K562 (cell line): ENCODE measurements around the gene ZMYND8. TPM values are rescaled to one million over a fixed set of nuclear protein-coding genes. Genes with fewer than 3 reads are reported as not detected.
A peak's percentile ranks its signal among the peaks of the same experiment; 100 is the strongest.

Experiments
- ATAC-seq: fragments of 200-7000 bp; cut with Tn5 transposase; 3 replicates; pipeline ENCODE4 v1.9.1; 2020; ENCODE audit warnings: moderate library complexity
- BruUV-seq: library from RNA; stranded (reverse); fragments of 400-500 nt; replicated peaks from 2 replicates; lab custom pipeline; 2021; lab: Mats Ljungman, UMichigan
- CTCF ChIA-PET: fragments of 300-600 bp; formaldehyde crosslinking; extraction: SDS; loops from one replicate; lab custom pipeline; 2021; ENCODE audit warnings: low intra/inter-chr PET ratio; lab: Yijun Ruan, JAX
- POLR2A ChIA-PET: fragments of 300-600, 350-650 bp; sonication (Branson Sonifier 250); formaldehyde crosslinking; extraction: SDS; loops from one replicate; lab custom pipeline; 2021; ENCODE audit warnings: antibody characterized with exemption, inconsistent platforms; lab: Yijun Ruan, JAX
- DNase-seq, 4 experiments: peaks; one replicate each; pipeline versions ENCODE4 v3.0.0 to v3.0.0-alpha.2; 2011 to 2018; ENCODE audit warnings: low spot score in 3 of 4, mixed read lengths in 3 of 4; ENCODE audit errors: extremely low read depth in 1 of 4
- FAIRE-seq: peaks from 2 replicates; lab custom pipeline; 2011; peaks lifted over from hg19 to GRCh38; lab: Jason Lieb, UNC
- H2AFZ ChIP-seq: 2 replicates; pipeline ENCODE4 v1.6.0; 2011; ENCODE audit warnings: low read depth, low read length, control low read depth, inconsistent platforms
- H3K27ac ChIP-seq: fragments of 200-600 bp; 3 replicates; pipeline ENCODE4 v1.8.0; 2011; ENCODE audit warnings: low read depth, mild to moderate bottlenecking, control low read depth, inconsistent platforms, low read length, moderate library complexity, mixed read lengths; ENCODE audit errors: extremely low read depth
- H3K27me3 ChIP-seq, 2 experiments: fragments of 300-600 bp in 1 of 2; 2 replicates in 1 of 2; 3 replicates in 1 of 2; pipeline versions ENCODE4 v1.6.0 to v1.8.0; 2011; ENCODE audit warnings: inconsistent platforms in 2 of 2, low read length in 2 of 2, mild to moderate bottlenecking in 1 of 2, mixed read lengths in 1 of 2, moderate library complexity in 1 of 2; ENCODE audit not compliant: control insufficient read depth in 2 of 2, insufficient read depth in 2 of 2
- H3K36me3 ChIP-seq: fragments of 300-600 bp; 3 replicates; pipeline ENCODE4 v1.8.0; 2011; ENCODE audit warnings: mild to moderate bottlenecking, low read length, inconsistent platforms; ENCODE audit not compliant: control insufficient read depth, insufficient read depth
- H3K4me1 ChIP-seq, 2 experiments: fragments of 200-600 bp in 1 of 2; replicated peaks in 1 of 2; 2 replicates in 1 of 2; 3 replicates in 1 of 2; pipeline versions ENCODE4 v1.5.1 to v1.8.0; 2011; ENCODE audit warnings: inconsistent platforms in 2 of 2, low read length in 2 of 2, mild to moderate bottlenecking in 1 of 2, mixed read lengths in 1 of 2, moderate library complexity in 1 of 2; ENCODE audit not compliant: control insufficient read depth in 2 of 2, insufficient read depth in 2 of 2
- H3K4me2 ChIP-seq: 2 replicates; pipeline ENCODE4 v1.6.1; 2011; ENCODE audit warnings: low read length, control low read depth, inconsistent platforms, mixed read lengths; ENCODE audit not compliant: insufficient read depth
- H3K4me3 ChIP-seq: fragments of 200-600 bp; sonication (generic), shearing (Covaris generic); 2 replicates; pipeline ENCODE4 v1.5.1; 2016; ENCODE audit warnings: control low read depth, inconsistent platforms
- H3K79me2 ChIP-seq: fragments of 200-600 bp; 3 replicates; pipeline ENCODE4 v1.8.0; 2011; ENCODE audit warnings: low read length, inconsistent platforms; ENCODE audit not compliant: control insufficient read depth, insufficient read depth
- H3K9ac ChIP-seq, 2 experiments: 2 replicates each; pipeline versions ENCODE4 v1.6.0 to v1.6.1; 2011; ENCODE audit warnings: low read depth in 2 of 2, low read length in 2 of 2, control low read depth in 1 of 2, inconsistent platforms in 1 of 2, mild to moderate bottlenecking in 1 of 2, mixed read lengths in 1 of 2; ENCODE audit not compliant: insufficient read depth in 1 of 2
- H3K9me1 ChIP-seq: one replicate; pipeline ENCODE4 v1.6.0; 2011; ENCODE audit warnings: inconsistent platforms, mild to moderate bottlenecking, low read length, moderate library complexity; ENCODE audit not compliant: control insufficient read depth, insufficient read depth
- H3K9me3 ChIP-seq: replicated peaks from 2 replicates; pipeline ENCODE4 v1.5.1; 2011; ENCODE audit warnings: low read depth, low read length, inconsistent platforms; ENCODE audit not compliant: control insufficient read depth, insufficient read depth
- H4K20me1 ChIP-seq: replicated peaks from 2 replicates; pipeline ENCODE4 v1.6.1; 2011; ENCODE audit warnings: low read length, inconsistent platforms, mixed read lengths; ENCODE audit not compliant: control insufficient read depth, insufficient read depth
- EWSR1 ChIP-seq: fragments of 450-650 bp; IDR thresholded peaks from 2 replicates; pipeline ENCODE4 v1.6.1; 2018; ENCODE audit warnings: borderline replicate concordance, mild to moderate bottlenecking, low read depth, moderate library complexity; ENCODE audit not compliant: partially characterized antibody
- HDAC6 ChIP-seq: IDR thresholded peaks from 2 replicates; pipeline ENCODE4 v1.6.1; 2012; ENCODE audit warnings: low read depth, mild to moderate bottlenecking, control low read depth, inconsistent platforms, low read length, moderate library complexity
- NR2C1 ChIP-seq, 2 experiments: fragments of 450-650 bp; IDR thresholded peaks; 2 replicates each; pipeline ENCODE4 v1.6.1; 2017; ENCODE audit warnings: mild to moderate bottlenecking in 2 of 2, antibody characterized with exemption in 1 of 2, inconsistent platforms in 1 of 2, missing compliant biosample characterization in 1 of 2, missing genetic modification characterization in 1 of 2
- POLR2B ChIP-seq: fragments of 450-650 bp; IDR thresholded peaks from 2 replicates; pipeline ENCODE4 v1.6.1; 2018; ENCODE audit warnings: low read depth; ENCODE audit not compliant: partially characterized antibody
- RBFOX2 ChIP-seq: fragments of 200-400 bp; formaldehyde crosslinking; IDR thresholded peaks from 2 replicates; pipeline ENCODE4 v1.6.1; 2017; ENCODE audit warnings: low read depth, mild to moderate bottlenecking, low read length, moderate library complexity
- ZBTB11 ChIP-seq, 3 experiments: fragments of 200-800 bp in 1 of 3; fragments of 250-450 bp in 1 of 3; fragments of 450-650 bp in 1 of 3; sonication (Bioruptor Pico) in 1 of 3; sonication (Bioruptor generic) in 1 of 3; formaldehyde crosslinking in 1 of 3; IDR thresholded peaks; 2 replicates each; pipeline versions ENCODE4 v1.6.1 to v1.8.0; 2016 to 2022; ENCODE audit warnings: mild to moderate bottlenecking in 2 of 3, missing genetic modification characterization in 2 of 3, missing compliant biosample characterization in 1 of 3, moderate library complexity in 1 of 3
- WGBS: fragments of 100-300 bp; shearing (Covaris generic); methylation state at CpG from one replicate; pipeline ENCODE4 v1.1.6; 2016; ENCODE audit warnings: low coverage, mixed read lengths; ENCODE audit not compliant: insufficient coverage; ENCODE audit errors: missing lambda C conversion rate; 5-methylcytosine and 5-hydroxymethylcytosine counted together
- in situ Hi-C: fragments of 300-500 bp; cut with MboI; formaldehyde crosslinking; loops from 4 replicates; pipeline ENCODE4 v1.15.0; 2018; ENCODE audit warnings: inconsistent platforms, mixed read lengths
- intact Hi-C: fragments of 100-400 bp; cut with micrococcal nuclease; formaldehyde crosslinking; loops from 2 replicates; pipeline ENCODE4 v1.14.2; 2022
- polyA plus RNA-seq, 8 experiments: library from polyadenylated mRNA; depleted of rRNA in 4 of 8; stranded (reverse) in 5 of 8; unstranded in 3 of 8; fragments of >200 nt; fragmentation: Nextera tagmentation in 2 of 8; fragmentation: Illumina TruSeq in 1 of 8; extraction: Ambion mirVana in 2 of 8; extraction: Trizol in 1 of 8; gene quantifications; 2 replicates each; pipeline versions ENCODE4 v1.2.1 to v1.2.3, GENCODE V29; 2011 to 2014; ENCODE audit warnings: inconsistent platforms in 1 of 8, missing spikeins in 1 of 8
- total RNA-seq, 7 experiments: library from RNA; depleted of rRNA in 6 of 7; stranded (reverse); fragments of >200 nt in 6 of 7; fragmentation: Illumina TruSeq in 2 of 7; extraction: Trizol in 2 of 7; gene quantifications; 2 replicates each; pipeline versions ENCODE4 v1.2.1 to v1.2.3, GENCODE V29; 2011 to 2021; ENCODE audit warnings: low replicate concordance in 1 of 7

ZMYND8 gene
- total and polyA plus RNA-seq, 9 of the 15 experiments (the other 6 are each of a cell fraction or from before 2014, with no cell fraction given): 31.8 to 148 (median 71.9) TPM

GRCh38 chr20:47232518-47232917 is 124.0 kb downstream of the ZMYND8 start:
- in situ Hi-C loops: no loop called here
- no peaks in the 10 kb centered on the region for H3K9me1 ChIP-seq
- H2AFZ ChIP-seq: no peak overlapping the region
- no peaks in the 10 kb centered on the region for H3K9me3 ChIP-seq
- TF ChIP-seq RBFOX2 (no peak), POLR2B (peak; percentile 28), NR2C1 (IDR thresholded peaks at IDR 0.05) (no peak), NR2C1 (tag; IDR thresholded peaks at IDR 0.05) (no peak), EWSR1 (peak; percentile 45), HDAC6 (no peak), ZBTB11 (CRISPR knock-in tag; IDR thresholded peaks at IDR 0.05) (peak in 1 of 3 experiments; percentile 77; a peak in 2 of 6 replicates)
- no peak overlapping the region for H3K4me3 ChIP-seq
- H3K9ac ChIP-seq: no peak overlapping the region
- BruUV-seq: no TSS peak
- WGBS: 98% methylated on average over 3 of the region's 3 CpGs
- no peak for FAIRE-seq
- ChIA-PET CTCF (no interaction called here), POLR2A (interaction anchor here (0.6 kb wide), 1 partner anchor 46 kb away, joined by 3 read pairs; no protein-coding TSS in a partner anchor)
- no peak overlapping the region for H3K27ac ChIP-seq
- DNase-seq: no peak
- H3K79me2 ChIP-seq: peaks cover 58% of the 10 kb centered on the region
- no peak for ATAC-seq
- H3K27me3 ChIP-seq: no peaks in the 10 kb centered on the region
- H3K36me3 ChIP-seq: peaks cover 99% of the 10 kb centered on the region
- no peak overlapping the region for H3K4me2 ChIP-seq
- peaks cover 10% of the 10 kb centered on the region; the same call in 1 of the 2 replicates for H4K20me1 ChIP-seq
- intact Hi-C loops: no loop called here
- no peaks in the 10 kb centered on the region for H3K4me1 ChIP-seq
